A673 (cell line): Measurements from ENCODE around the gene FNDC5.

Experiments
- EZH2 ChIP-seq: fragments of 200-600 bp; sonication (generic); IDR thresholded peaks from 2 replicates; pipeline ENCODE4 v1.6.1; 2017; ENCODE audit warnings: borderline replicate concordance, low read depth, mild to moderate bottlenecking, mixed read lengths, antibody characterized with exemption, low read length; ENCODE audit not compliant: poor library complexity, severe bottlenecking
- TF ChIP-seq, protein P1 (sequence below): fragments of 300-800, 200-600 bp; sonication (generic); conservative IDR thresholded peaks from 2 replicates; pipeline ENCODE4 v1.5.1; 2017; ENCODE audit warnings: low read depth, mild to moderate bottlenecking, antibody characterized with exemption, low read length, moderate library complexity, mixed read lengths

DNA sequence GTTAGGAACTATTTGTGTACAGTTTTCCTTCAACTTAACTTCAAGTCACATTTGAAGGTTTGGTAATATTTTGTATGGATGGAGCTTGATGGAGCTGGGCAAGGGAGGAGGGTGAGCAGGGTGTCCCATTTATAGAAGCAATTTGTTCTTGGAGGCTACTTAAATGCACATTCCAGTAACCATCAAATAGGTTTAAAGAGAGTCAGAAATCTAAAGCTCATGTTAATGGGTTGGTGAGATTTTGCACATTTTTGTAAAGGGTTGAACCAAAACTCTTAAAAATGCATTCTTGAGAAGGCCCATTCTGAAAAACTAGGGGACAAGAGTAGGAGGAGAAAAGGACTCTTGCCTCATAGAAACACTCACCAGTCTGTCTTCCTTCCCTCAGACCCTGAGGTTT lies 10.1 kb downstream of the FNDC5 start:
- TF ChIP-seq, protein P1, sequence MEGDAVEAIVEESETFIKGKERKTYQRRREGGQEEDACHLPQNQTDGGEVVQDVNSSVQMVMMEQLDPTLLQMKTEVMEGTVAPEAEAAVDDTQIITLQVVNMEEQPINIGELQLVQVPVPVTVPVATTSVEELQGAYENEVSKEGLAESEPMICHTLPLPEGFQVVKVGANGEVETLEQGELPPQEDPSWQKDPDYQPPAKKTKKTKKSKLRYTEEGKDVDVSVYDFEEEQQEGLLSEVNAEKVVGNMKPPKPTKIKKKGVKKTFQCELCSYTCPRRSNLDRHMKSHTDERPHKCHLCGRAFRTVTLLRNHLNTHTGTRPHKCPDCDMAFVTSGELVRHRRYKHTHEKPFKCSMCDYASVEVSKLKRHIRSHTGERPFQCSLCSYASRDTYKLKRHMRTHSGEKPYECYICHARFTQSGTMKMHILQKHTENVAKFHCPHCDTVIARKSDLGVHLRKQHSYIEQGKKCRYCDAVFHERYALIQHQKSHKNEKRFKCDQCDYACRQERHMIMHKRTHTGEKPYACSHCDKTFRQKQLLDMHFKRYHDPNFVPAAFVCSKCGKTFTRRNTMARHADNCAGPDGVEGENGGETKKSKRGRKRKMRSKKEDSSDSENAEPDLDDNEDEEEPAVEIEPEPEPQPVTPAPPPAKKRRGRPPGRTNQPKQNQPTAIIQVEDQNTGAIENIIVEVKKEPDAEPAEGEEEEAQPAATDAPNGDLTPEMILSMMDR = no peak
- no peak for TF ChIP-seq EZH2
